SH-SY5Y (cell line): ENCODE data around the gene BDH2.

Source experiments
- GATA2 ChIP-seq: IDR thresholded peaks from 2 replicates; pipeline ENCODE4 v1.6.1; 2011; ENCODE audit warnings: mild to moderate bottlenecking, low read depth, low read length
- GATA3 ChIP-seq: IDR thresholded peaks from 2 replicates; pipeline ENCODE4 v1.6.1; 2011; ENCODE audit warnings: low read depth, mild to moderate bottlenecking, low read length, moderate library complexity

BDH2 gene

GRCh38 chr4:103098341-103098740 is 1.3 kb downstream of the BDH2 start:
- no peak for TF ChIP-seq GATA2
- TF ChIP-seq GATA3, result no peak

- TF ChIP-seq GATA2, result no peak
- TF ChIP-seq GATA3, result no peak
Observed at GRCh38 chr4:103097112-103097511, 2.5 kb downstream of the BDH2 start.

GRCh38 chr4:103095080-103095479 is 4.6 kb downstream of the BDH2 start:
- TF ChIP-seq GATA3 (no peak), GATA2 (no peak)

- TF ChIP-seq GATA3, result no peak
Observed at GRCh38 chr4:103092245-103092644, 7.4 kb downstream of the BDH2 start.

- TF ChIP-seq GATA2 (no peak), GATA3 (no peak)
Observed at GRCh38 chr4:103091601-103092223, 7.9 kb downstream of the BDH2 start.

- no peak for TF ChIP-seq GATA2
- TF ChIP-seq GATA3, result no peak
Observed at GRCh38 chr4:103089481-103089880, 10.2 kb downstream of the BDH2 start.

GRCh38 chr4:103086551-103086950 is 13.1 kb downstream of the BDH2 start:
- no peak for TF ChIP-seq GATA2
- no peak for TF ChIP-seq GATA3

- TF ChIP-seq GATA3, result no peak
- no peak for TF ChIP-seq GATA2
Observed at GRCh38 chr4:103085555-103086196, 14.0 kb downstream of the BDH2 start.

GRCh38 chr4:103079621-103080020 is 20.0 kb downstream of the BDH2 start:
- TF ChIP-seq GATA2, result no peak
- no peak for TF ChIP-seq GATA3

- TF ChIP-seq GATA3 (no peak), GATA2 (no peak)
Observed at GRCh38 chr4:103076747-103077347, 22.8 kb downstream of the BDH2 start, which contains the start of gene SLC9B2. Gene SLC9B2 (minus strand): TSS chr4:103076761. CDS start chr4:103067550, 9,211 bp downstream.

GRCh38 chr4:103075894-103076746 is 23.5 kb downstream of the BDH2 start:
- TF ChIP-seq GATA3 (no peak), GATA2 (peak; percentile 23; the same call in 1 of the 2 replicates)

- TF ChIP-seq GATA3 (no peak), GATA2 (no peak)
Observed at GRCh38 chr4:103075435-103075893, 24.2 kb downstream of the BDH2 start.

- TF ChIP-seq GATA3, result no peak
- no peak for TF ChIP-seq GATA2
Observed at GRCh38 chr4:103074744-103075434, 24.7 kb downstream of the BDH2 start.

- TF ChIP-seq GATA3 (no peak), GATA2 (no peak)
Observed at GRCh38 chr4:103073792-103074438, 25.7 kb downstream of the BDH2 start.
